Measurements from ENCODE around the gene NAV2. TPM values are rescaled to one million over a fixed set of nuclear protein-coding genes. Genes with fewer than 3 reads are reported as not detected.

NAV2 gene
- total and polyA plus RNA-seq, 2 experiments from 2014 or later: 26.0 to 45.0 TPM

DNA sequence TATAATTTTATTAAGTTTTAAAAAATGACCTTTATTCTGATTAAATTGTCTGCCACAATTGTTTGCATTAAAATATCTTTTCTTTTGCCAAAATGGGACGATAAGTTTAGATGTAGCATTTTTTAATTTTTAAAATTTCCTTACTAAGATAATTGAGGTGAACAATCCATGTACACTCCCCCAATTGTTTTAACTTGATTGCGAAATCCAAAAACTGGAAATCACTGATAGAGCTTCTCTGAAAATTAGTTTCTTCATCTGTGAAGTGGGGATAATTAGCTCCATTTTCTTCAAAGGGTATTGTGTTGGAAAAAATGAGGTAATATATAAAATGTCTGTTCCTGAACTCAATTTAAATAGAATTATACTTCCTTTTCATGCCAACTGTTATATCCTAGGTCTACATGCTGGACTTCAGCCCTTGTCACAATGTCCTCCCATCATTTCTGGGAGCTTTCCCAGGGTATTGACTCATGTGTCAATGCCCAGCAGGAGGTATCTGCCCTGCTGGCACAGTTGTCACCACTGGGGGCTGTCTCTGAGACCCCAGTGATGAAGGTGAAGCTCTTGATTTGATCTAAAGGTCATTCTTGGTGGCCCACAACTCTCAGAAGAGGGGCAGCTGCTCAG lies 28.7 kb upstream of the NAV2 start (continued):
- TF ChIP-seq, protein P1, sequence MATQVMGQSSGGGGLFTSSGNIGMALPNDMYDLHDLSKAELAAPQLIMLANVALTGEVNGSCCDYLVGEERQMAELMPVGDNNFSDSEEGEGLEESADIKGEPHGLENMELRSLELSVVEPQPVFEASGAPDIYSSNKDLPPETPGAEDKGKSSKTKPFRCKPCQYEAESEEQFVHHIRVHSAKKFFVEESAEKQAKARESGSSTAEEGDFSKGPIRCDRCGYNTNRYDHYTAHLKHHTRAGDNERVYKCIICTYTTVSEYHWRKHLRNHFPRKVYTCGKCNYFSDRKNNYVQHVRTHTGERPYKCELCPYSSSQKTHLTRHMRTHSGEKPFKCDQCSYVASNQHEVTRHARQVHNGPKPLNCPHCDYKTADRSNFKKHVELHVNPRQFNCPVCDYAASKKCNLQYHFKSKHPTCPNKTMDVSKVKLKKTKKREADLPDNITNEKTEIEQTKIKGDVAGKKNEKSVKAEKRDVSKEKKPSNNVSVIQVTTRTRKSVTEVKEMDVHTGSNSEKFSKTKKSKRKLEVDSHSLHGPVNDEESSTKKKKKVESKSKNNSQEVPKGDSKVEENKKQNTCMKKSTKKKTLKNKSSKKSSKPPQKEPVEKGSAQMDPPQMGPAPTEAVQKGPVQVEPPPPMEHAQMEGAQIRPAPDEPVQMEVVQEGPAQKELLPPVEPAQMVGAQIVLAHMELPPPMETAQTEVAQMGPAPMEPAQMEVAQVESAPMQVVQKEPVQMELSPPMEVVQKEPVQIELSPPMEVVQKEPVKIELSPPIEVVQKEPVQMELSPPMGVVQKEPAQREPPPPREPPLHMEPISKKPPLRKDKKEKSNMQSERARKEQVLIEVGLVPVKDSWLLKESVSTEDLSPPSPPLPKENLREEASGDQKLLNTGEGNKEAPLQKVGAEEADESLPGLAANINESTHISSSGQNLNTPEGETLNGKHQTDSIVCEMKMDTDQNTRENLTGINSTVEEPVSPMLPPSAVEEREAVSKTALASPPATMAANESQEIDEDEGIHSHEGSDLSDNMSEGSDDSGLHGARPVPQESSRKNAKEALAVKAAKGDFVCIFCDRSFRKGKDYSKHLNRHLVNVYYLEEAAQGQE (IDR thresholded peaks at IDR 0.05; ENCODE audit: unreplicated experiment): no peak
- TF ChIP-seq ZNF114 (CRISPR knock-in tag; IDR thresholded peaks at IDR 0.05) (no peak), POLR2AphosphoS5 (IDR thresholded peaks at IDR 0.05; ENCODE audit: low read depth) (no peak), STAT1 (IDR thresholded peaks at IDR 0.05; ENCODE audit: unreplicated experiment) (no peak)

- TF ChIP-seq CTCF (conservative IDR thresholded peaks at IDR 0.05; ENCODE audit: low read depth in 2 of 2): no peak
- Mint-ChIP-seq H3K9me3 (no peaks in the 10 kb centered on the region), H3K27ac (no peak overlapping the region), H3K27me3 (ENCODE audit: insufficient read depth, low read depth, poor library complexity) (peaks cover 6% of the 10 kb centered on the region), H3K4me1 (peaks cover 3% of the 10 kb centered on the region; the same call in 1 of the 3 replicates), H3K36me3 (ENCODE audit: low read depth) (no peaks in the 10 kb centered on the region), H3K4me3 (no peak overlapping the region)
- Histone ChIP-seq H4K20me1 (replicated peaks; ENCODE audit: insufficient read depth) (no peaks in the 10 kb centered on the region), H3K4me2 (no peak overlapping the region), H3K9me2 (ENCODE audit: insufficient read depth) (no peaks in the 10 kb centered on the region; the same call in 1 of the 2 replicates), H3K79me2 (replicated peaks; ENCODE audit: insufficient read depth) (no peaks in the 10 kb centered on the region), H2AFZ (no peak overlapping the region), H3K36me3 (ENCODE audit: insufficient read depth) (no peaks in the 10 kb centered on the region), H3F3A (replicated peaks; ENCODE audit: low read depth) (no peaks in the 10 kb centered on the region), H3K27me3 (ENCODE audit: insufficient read depth) (no peaks in the 10 kb centered on the region), H3K27ac (ENCODE audit: low read depth) (no peak overlapping the region), H3K4me3 (no peak overlapping the region), H3K4me1 (ENCODE audit: insufficient read depth) (no peaks in the 10 kb centered on the region)
- DNase-seq (ENCODE audit: low spot score) (no peak), ATAC-seq (peak; percentile 66)
These were observed 26.4 kb upstream of the NAV2 start for GRCh38 chr11:19686234-19686633.

GRCh38 chr11:19687392-19687791 lies 25.2 kb upstream of the NAV2 start:
- Mint-ChIP-seq H3K4me3 (no peak overlapping the region), H3K36me3 (ENCODE audit: low read depth) (no peaks in the 10 kb centered on the region), H3K27ac (no peak overlapping the region), H3K4me1 (peaks cover 3% of the 10 kb centered on the region; the same call in 1 of the 3 replicates), H3K9me3 (no peaks in the 10 kb centered on the region; the same call in 2 of the 3 replicates), H3K27me3 (ENCODE audit: insufficient read depth, low read depth, poor library complexity) (peaks cover 11% of the 10 kb centered on the region)
- no peaks in the 10 kb centered on the region for H3K4me1 ChIP-seq (ENCODE audit: insufficient read depth)
- no peak for ATAC-seq
- H3K79me2 ChIP-seq (replicated peaks; ENCODE audit: insufficient read depth): no peaks in the 10 kb centered on the region
- no peaks in the 10 kb centered on the region for H3K27me3 ChIP-seq (ENCODE audit: insufficient read depth)
- DNase-seq (ENCODE audit: low spot score): no peak
- no peaks in the 10 kb centered on the region for H3F3A ChIP-seq (replicated peaks; ENCODE audit: low read depth)
- H4K20me1 ChIP-seq (replicated peaks; ENCODE audit: insufficient read depth): no peaks in the 10 kb centered on the region
- H2AFZ ChIP-seq: no peak overlapping the region
- no peaks in the 10 kb centered on the region; the same call in 1 of the 2 replicates for H3K9me2 ChIP-seq (ENCODE audit: insufficient read depth)
- no peak overlapping the region for H3K4me2 ChIP-seq
- no peak overlapping the region for H3K4me3 ChIP-seq
- no peaks in the 10 kb centered on the region for H3K36me3 ChIP-seq (ENCODE audit: insufficient read depth)
- H3K27ac ChIP-seq (ENCODE audit: low read depth): no peak overlapping the region
- TF ChIP-seq JUNB (IDR thresholded peaks at IDR 0.05; ENCODE audit: unreplicated experiment) (no peak), EZH2phosphoT487 (IDR thresholded peaks at IDR 0.05; ENCODE audit: unreplicated experiment) (no peak), NANOG (IDR thresholded peaks at IDR 0.05; ENCODE audit: borderline replicate concordance) (no peak)
- TF ChIP-seq, protein P1 (IDR thresholded peaks at IDR 0.05; ENCODE audit: unreplicated experiment): no peak

All from GM23338 (cell line).